ENCODE results near the gene MN1.

The MN1 gene

DNA sequence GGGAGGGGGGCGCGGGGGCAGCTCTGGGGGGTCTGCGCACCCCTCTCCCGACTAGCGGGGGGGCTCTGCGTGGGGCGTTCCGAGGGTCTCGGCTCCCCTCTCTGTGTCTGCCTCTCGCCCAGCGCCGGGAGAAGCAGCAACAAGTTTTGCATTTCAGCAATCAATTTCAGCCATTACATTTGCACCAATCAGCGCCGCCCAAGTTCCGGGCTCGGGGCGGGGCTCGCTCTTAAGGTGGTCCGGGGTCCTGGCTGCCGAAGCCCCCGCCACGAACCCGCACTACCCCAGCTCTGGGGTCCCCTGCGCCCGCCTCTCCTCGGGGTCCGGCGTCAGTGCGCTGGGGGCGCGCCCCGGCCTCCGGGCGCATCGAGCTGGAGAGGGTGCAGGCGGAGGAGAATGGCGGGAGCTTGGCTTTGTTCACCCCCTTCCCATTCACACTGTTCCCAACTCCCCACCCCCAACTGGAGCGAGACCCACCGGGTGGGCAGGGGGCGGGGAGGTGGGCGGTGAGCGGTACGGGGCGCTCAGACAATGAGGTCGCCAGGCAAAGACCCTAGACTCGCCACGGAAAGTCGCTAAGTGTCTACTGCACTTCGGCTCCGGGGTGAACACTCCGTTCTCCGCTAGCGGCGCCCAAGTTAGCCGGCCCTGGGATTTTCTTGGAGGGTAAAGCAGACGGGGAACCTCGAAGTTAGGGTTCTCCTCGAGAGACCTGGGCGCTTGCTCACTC, at the start of gene MN1:
Gene MN1 (minus strand): TSS at position 141 of the 730 bp plus-strand sequence. CDS start 1,213 bp downstream, outside the sequence.
- no peak for FAIRE-seq

DNA sequence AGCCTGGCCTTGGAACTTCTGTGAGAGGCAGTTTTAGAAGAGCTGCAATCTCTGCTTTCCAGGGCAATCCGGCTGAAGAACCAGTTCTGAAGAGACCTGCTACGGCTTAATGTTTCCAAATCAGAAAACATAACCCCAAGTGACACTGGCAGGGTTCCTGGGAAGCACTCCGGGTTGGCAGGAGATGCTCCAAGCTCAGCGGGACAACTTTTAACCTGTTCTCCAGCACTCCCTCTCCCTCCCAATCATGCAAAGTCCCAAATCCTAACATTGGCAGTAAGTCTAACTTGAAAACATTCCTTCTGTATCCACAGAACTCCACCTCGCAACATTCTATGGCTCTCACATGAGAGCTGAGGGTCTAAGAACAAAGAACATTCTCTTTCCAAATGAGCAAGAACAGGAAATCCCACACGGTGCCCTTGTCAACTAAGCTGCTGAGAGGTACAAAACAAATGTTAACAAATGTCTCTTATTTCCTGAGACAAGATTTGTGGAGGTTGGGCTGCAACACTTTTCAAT, 48.5 kb upstream of the MN1 start:
- no peak for FAIRE-seq

DNA sequence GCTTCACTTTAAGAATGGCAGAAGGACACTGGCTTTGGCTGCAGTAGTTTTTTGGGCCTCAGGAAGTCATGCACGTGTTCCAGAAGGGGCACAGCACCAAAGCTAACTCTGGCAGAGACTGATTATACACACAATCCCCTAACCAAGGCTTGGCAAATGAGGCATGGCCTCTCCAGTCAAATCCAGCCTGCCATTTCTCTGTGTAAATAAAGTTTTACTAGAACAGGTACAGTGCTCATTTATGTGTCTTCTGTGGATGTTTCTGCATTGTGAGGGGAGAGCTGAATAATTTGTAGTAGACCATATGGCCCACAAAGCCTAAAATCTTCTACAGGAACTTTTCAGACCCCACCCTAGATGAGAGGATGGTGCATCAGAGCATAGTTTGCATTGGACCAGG, 46.4 kb upstream of the MN1 start:
- FAIRE-seq = no peak

DNA sequence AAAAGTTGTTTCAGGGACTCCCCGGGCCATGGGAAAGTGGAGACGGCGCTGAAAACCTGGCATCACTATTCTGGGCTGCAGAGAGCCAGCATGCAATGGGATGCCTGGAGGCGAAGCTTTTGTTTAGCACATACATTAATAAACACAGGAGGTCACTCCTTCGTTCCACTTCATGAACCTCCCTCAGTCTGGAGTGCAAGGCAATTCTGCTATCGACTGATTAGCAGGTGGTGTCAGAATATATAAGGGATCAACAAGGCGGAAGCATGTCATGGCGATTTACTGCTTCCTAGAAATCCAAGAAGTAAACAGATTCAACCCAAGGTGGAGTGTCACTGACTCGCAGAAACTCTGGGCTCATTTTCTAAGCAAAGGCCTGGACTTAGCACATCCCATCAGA, 45.4 kb upstream of the MN1 start:
- no peak for FAIRE-seq

DNA sequence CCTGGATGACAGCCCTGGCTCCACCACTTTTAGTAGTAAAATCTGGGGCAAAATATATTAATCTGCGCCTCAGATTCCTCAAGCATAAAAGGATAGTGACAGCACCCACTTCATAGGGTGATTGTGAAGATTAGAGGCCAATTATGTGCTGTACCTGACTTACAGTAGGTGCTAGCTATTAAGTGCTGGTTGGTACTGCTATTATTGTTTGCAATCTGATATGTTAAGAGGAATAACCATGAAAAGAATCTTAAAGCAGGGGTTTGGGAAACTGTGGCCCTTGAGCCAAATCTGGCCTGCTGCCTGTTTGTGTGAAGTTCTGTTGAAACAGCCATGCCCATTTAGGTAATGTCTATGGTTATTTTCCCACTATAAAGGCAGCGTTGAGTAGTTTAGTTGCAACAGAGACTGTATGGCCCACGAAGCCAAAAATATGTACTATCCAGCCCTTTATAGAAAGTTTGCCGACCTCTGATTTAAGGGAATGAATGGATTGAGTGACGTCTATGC, 44.7 kb upstream of the MN1 start:
- no peak for FAIRE-seq

DNA sequence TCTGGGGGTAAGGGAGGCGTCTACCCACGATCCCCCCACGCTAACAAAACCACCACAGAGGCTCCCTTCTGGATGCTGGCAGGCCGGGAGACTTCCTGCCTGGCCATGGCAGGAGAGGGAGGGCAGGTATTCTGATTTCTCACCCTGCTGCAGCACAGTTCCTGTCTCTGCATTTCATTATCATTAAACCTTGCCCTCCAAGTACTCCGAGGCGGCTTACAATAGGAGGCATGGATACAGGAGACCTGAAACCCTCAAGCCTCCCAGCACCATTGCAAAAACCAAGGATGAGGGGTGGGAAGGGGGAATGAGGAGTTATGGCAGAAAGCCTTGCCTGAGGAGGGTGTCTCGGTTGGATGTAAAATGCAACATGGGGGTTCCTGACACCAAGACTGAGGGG, 44.1 kb upstream of the MN1 start:
- no peak for FAIRE-seq

DNA sequence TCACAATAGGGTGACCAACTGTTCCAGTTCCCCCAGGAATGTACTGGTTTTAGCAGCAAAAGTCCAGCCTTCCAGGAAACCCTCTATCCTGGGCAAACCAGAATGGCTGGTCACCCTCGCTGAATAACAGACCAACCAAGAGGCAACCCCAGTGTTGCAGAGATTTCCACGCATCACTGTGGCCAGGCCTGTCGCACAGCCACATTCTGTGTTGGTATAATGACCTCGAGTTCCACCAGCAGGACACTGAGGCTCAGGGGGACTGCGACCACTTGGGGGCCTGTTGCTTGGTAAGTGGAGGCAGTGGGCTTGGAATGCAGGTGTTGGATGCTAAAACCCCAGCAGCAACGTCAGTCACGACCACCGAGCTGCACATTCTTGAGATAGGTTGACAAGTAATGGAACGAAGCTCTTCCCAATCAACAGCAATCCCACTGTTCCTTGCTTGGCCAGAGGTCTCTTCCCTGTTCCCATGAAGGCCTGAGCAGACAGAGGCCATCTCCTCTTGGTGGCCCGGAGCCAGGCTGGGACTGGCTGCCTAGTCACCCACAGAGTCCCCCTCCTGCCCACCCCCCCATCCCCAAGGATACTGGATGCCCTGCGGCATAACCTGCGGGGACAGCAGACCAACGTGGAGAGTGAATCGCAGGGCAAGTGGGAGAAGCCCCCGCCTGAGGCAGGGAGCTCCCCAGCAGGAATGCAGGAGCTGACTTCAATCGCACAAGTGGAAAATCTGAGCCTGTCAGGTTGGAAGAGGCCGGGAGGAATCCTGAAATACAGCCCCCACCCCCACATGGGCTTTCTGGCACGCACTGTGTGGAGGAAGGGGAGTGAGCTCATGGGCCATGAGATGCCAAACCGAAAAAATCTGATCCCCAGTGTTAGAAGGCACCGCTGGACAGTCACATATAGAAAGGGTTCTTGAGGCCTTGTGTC, 43.4 kb upstream of the MN1 start:
- no peak for FAIRE-seq

DNA sequence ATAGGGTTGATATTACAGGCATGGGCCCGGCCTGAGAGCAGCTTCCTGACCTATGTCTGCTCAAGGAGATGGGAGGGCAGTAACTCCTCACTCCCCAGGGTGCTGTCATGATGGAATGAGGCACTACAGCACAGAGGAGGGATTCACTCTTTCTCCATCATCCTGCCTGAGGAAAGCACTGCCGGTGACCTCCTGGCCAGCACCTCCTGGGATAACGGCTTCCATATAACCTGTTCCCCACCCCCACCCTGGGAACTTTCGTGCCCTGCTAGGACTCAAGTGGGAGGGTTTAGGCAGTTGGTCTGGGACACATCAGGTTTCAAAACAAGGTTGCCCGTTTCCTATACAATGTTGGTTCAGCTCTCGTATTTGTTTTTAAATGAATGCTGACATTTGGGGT, 42.7 kb upstream of the MN1 start:
- FAIRE-seq = no peak

DNA sequence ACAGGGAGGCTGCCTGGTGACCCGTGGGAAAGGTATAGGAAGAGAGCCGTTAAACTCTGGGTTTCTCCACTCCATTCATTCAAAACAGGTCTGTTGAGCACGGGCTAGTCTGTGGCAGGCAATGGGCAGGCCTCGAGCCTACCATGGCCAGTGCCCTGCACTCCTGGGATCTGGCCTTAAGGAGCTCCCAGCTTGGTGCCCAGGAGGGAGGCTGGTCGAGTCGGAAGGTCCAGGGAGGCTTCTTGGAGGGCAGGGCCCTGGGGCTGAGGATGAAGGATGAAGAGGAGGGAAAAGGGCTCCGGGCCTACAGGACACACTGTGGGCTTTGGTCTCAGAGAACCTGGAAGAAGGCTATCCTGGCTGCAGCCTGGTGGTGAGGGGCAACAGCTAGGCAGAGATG, 41.9 kb upstream of the MN1 start:
- no peak for FAIRE-seq

DNA sequence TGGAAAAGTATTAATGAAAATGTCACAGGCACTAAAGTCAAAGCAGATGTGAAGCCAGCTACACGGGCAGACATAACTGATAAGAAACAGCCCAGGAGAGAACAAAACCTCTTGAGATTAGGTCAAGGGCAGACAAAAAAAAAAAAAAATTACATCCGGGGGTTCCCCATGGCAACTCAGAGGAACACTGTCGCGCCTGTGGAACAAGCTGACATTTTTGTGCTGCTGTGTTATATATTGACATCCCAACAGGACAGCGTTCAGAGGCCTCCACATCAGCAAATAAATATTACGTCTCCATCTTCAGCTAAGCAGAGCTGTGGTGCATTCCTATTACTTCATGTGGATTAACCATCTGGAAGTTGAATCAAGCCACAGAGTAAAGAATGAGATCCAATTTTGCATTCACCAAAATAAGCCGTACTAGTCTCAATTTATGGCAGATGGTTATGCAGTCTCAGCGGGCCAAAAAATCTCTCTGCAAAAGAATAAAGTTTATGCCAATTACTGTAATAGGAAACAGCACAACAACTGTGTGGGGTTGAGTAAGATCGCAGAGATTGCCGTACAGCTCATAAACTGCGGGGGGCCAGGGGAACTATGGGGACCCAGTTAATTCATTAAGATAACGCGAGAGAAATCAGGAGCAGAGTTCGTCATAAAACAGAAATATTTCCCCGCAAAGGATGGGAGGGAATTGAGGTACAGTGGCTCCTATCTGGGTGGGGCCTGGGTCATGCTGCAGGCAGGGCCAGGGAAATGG, 41.3 kb upstream of the MN1 start:
- no peak for FAIRE-seq

DNA sequence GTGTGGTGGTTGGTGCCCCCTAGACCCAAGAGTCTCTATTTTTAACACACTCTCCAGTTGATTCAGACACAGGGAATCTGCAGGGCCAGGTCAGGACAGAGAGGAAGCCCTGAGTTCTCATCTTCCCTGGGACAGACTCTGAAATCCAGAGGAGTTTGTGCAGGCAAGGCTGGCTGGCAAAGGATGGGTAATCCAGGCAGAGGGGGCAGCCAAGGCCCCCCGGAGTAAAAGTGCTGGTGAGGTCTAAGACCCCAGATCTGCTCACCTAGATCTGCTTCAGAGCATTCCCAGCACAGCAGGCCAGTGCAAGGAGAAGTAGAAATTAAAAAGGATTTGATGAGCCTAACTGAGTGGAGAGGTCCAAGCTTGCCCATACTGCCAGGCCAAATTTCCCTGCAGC, 40.6 kb upstream of the MN1 start:
- FAIRE-seq = no peak

DNA sequence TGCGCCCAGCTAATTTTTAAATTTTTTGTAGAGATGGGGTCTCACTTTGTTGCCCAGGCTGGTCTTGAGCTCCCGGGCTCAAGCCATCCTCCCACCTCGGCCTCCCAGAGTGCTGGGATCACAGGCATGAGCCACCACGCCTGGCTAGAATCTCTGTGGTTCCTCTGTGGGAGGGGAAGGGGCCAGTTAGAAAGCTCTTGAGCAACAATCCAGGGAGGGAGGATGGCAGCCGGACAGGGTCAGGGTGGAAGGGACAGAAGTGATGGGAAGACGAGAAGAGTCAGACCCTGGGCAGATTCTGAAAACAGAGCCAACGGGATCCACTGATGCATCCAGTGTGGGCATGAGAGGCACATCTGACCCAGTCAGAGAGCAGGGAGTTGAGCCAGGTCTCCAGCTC, 38.9 kb upstream of the MN1 start:
- no peak for FAIRE-seq

DNA sequence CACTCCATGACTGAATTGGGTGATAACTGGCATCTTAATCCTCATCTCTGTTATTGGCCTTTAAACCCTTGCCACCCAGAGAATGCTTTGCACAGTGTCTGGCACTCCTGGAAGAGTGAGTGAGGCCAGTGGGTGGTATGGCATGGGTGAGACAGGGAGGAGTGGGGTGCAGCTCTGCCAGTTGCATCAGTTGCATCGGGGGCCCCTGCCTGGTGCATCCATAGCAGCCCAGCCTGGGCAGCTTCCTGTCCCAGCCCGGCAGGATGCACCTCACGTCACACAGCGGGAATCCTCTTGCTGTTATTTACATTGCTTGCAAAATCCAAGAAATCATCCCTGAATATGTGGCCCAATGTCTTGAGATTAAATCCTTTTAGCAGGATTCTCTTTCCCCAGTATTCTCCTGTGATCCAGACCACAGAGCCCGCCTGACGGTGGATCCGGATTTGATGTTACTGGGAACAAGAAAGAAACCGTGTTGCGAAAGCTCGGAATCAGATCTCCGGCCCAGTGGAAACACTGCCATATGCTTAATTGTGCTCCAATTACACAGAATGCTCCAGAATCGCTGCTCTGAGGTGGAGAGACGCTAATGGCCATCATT, 37.6 kb upstream of the MN1 start:
- FAIRE-seq = no peak

DNA sequence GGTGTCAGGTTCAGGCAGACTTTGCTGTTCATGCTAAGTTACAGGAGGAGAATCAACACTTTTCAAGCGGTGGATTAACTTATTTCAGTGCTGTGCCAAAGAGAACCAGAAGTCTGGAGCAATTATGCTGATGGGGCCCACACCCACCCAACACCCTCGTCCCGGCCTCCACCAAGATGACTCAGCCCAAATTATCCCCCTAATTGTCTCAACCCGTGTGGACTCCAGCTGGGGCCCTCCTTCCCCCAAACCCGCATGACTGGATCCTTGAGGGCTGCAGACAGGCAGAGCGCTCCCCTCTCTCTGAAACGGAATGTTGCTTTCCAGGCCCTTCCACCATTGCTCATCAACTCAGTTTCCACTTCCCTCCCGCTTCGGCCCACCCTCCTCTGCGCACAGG, 34.6 kb upstream of the MN1 start:
- FAIRE-seq = no peak

DNA sequence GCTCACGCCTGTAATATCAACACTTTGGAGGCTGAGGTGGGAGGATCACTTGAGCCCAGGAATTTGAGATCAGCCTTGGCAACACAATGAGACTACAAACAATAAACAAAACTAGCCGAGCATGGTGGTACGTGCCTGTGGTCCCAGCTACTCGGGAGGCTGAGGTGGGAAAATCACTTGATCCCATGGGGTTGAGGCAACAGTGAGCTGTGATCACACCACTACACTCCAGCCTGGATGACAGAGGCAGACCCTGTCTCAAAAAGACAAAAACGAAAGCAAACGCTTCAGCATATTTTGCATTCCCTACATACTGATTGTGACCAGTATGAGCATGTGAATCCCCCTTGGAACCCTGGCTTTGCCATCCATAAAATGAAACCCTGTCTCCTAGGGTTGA, 33.9 kb upstream of the MN1 start:
- no peak for FAIRE-seq

DNA sequence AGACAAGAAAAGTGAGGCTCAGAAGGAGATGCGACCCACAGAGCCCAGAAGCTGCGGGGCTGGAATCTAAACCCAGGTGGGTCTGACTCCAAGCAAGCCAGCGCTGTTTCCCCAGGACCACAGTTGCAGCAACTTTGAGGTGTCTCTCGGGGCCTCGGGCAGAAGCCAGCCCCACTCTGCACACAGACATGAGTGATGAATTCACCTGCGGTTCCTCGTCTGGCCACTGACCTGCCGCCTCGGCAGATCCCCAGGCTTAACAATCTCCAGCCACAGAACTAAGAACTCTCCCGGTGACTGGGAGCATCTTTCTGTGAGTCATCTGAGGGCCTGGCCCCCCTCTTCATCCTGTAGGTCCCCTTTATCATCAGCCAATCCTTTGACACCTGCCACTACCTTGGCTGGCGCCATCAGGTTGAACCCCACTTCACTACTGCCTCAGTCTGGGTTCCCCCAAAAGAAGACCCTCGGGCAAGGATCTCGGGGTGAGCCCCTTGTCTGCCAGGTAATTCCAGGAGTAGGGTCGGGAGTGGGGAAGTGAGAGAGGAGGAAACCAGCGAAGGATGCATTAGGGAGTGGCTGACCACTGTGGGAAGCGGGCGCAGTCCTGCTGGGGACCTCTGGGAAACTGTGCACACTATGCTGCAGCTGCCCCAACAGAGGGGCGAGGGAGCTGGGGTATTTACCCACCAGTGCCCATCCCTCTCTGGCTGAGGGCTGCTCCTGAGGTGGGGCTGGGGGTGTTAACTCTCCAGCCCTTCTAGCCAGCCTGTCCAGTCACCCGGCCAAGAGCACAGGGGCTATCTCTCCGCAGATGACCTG, 33.0 kb upstream of the MN1 start:
- FAIRE-seq = no peak

DNA sequence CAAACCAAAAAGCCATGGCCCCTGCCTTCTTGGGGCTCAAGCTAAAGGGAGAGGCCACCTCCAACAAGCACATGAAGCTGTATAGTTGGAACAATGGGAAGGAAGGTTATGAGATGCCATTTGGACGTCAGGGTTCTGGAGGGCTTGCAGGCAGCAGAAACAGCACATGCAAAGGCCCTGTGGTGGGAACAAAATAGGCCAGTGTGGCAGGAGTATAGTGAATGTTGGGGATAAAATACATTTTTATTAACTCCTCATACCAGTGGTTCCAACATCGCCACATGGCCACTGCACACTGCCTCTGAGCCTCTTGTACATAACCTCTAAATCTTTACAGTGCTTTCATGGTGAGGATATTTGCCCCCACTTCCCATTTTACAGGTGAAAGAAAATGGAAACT, 32.2 kb upstream of the MN1 start:
- no peak for FAIRE-seq

DNA sequence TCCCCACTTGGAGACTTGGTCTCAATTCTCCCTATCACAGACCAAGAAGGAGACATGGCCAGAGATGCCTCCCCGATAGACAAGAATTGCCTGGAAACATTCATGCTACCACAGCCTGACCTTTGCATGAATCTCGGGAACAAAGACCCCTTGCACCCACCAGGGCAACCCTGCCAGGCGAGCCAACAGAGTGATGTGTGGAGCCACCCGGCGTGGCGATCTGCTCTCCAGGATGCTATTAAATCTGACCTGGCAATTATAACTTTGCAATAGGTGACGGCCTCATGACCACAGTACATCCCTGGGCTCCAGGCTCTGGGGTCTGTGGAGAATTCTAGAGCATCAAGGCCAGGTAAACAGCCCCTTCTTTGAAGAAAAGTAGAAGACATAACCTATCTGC, 31.1 kb upstream of the MN1 start:
- no peak for FAIRE-seq

DNA sequence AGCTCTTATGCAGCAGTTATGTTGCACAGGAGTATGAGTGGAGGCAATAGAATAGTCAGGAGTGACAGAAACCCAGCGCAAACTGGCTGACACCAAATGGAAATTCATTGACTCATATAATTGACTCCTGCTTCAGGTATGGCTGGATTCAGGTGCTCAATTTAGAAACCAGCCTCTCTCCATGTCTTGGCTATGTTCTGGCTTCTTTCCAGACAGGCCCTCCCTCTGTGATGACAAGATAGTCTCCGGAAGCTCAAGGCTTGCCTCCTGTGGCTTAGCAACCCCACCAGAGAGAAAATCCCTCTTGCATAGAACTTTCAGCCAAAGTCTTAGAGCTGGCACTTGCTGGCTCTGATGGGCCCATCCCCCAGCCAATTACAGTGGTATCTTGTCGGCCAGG, 28.1 kb upstream of the MN1 start:
- no peak for FAIRE-seq

DNA sequence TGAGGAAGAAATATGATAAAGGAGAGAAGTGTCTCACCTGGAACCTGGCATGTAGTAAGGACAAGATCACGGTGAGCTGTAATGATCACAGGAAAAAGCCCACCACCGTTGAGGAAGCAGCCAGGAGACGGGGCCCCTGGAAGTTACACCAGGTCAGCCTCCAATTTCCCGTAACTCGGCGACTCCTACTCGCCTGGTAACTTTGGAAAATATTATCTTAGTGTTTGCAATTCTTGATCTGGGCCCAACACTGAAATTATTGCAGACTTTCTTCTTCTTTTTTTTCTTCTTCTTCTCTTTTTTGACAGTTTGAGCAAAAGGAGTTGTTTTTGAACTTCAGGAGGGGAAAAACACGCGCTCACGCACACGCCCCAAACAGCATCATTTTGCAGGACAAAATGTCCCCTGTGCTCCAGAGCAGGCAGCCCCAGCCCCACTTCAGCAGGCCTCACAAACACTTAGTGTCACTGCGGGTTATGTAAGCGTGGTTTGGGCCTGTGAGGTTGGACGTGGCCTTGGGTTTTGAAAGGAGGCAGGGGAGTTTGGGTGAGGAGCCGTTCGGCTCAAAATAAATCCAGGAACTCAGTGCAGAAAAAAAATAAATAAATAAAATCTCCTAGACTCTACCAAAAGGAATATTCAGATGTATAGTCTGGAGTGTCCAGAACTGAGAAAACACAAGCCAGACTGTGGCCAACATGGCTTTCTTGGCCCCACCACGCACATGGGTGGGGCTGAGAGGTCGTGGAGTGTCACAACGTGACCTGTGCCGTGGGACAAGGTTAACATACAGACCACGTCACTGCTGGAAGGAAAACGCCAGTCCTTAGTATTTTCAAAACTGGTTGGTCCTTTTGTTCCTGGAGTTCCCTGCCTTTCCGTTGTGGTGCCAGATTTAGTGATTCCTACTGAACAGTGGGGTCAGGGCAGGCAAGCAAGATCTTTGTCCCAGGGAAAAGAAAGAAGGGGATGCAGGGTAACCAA, 26.3 kb upstream of the MN1 start:
- FAIRE-seq = no peak

Measured in colon (tissue), 2 donors.